B cell (primary cell): ENCODE measurements around the gene PHACTR1. TPM values are rescaled to one million over a fixed set of nuclear protein-coding genes. Genes with fewer than 3 reads are reported as not detected.

Source experiments
- ATAC-seq: fragments of 200-7000 bp; cut with Tn5 transposase; one replicate; pipeline ENCODE4 v1.10.0; 2021; ENCODE audit warnings: low read depth, mild to moderate bottlenecking, moderate number of reproducible peaks, moderate library complexity
- CTCF ChIA-PET: fragments of 350-600 bp; sonication (Branson Sonifier 250); formaldehyde crosslinking; loops from one replicate; lab custom pipeline; 2021; ENCODE audit warnings: antibody characterized with exemption, inconsistent platforms; lab: Charles Lee
- POLR2A ChIA-PET: fragments of 350-600 bp; sonication (Branson Sonifier 250); formaldehyde crosslinking; loops from one replicate; lab custom pipeline; 2021; ENCODE audit warnings: antibody characterized with exemption; lab: Charles Lee
- DNase-seq: peaks from one replicate; pipeline ENCODE4 v3.0.0; 2013
- H2AFZ ChIP-seq: 2 replicates; pipeline ENCODE4 v1.6.1; 2012; ENCODE audit warnings: mild to moderate bottlenecking, low read depth, low read length; ENCODE audit not compliant: insufficient read depth, poor library complexity, severe bottlenecking
- H3K27ac ChIP-seq, 2 donors: 1 replicate in 1 of 2; 2 replicates in 1 of 2; pipeline ENCODE4 v1.5.1; 2012 to 2013; ENCODE audit warnings: low read length in 2 of 2, mild to moderate bottlenecking in 2 of 2, moderate library complexity in 1 of 2
- H3K27me3 ChIP-seq, 4 experiments: fragments of 200-600 bp in 1 of 4; sonication (generic) in 1 of 4; replicated peaks in 1 of 4; 1 replicate in 2 of 4; 2 replicates in 2 of 4; pipeline versions ENCODE4 v1.6.1 to v1.7.0; 2013 to 2016; ENCODE audit warnings: low read length in 3 of 4, mild to moderate bottlenecking in 2 of 4, mixed read lengths in 1 of 4, moderate library complexity in 1 of 4; ENCODE audit not compliant: insufficient read depth in 4 of 4, control insufficient read depth in 3 of 4; ENCODE audit errors: control extremely low read depth in 1 of 4
- H3K36me3 ChIP-seq, 2 experiments: replicated peaks in 1 of 2; 1 replicate in 1 of 2; 2 replicates in 1 of 2; pipeline versions ENCODE4 v1.6.1 to v1.7.1; 2013; ENCODE audit warnings: low read length in 1 of 2; ENCODE audit not compliant: insufficient read depth in 2 of 2, control insufficient read depth in 1 of 2; ENCODE audit errors: control extremely low read depth in 1 of 2, extremely low read depth in 1 of 2
- H3K4me1 ChIP-seq, 2 donors: fragments of 200-600 bp in 1 of 2; sonication (generic) in 1 of 2; 1 replicate in 1 of 2; 2 replicates in 1 of 2; pipeline versions ENCODE4 v1.5.1 to v1.6.1; 2013 to 2017; ENCODE audit warnings: low read length in 2 of 2; ENCODE audit not compliant: control insufficient read depth in 2 of 2, insufficient read depth in 2 of 2
- H3K4me2 ChIP-seq: replicated peaks from 2 replicates; pipeline ENCODE3; 2012; ENCODE audit warnings: mild to moderate bottlenecking, low read depth, low read length; ENCODE audit not compliant: poor library complexity, severe bottlenecking
- H3K4me3 ChIP-seq, 5 experiments: fragments of 200-600 bp in 1 of 5; sonication (generic) in 1 of 5; 1 replicate in 3 of 5; 2 replicates in 2 of 5; pipeline versions ENCODE4 v1.5.1 to v1.7.0; 2011 to 2016; ENCODE audit warnings: low read length in 4 of 5, mild to moderate bottlenecking in 4 of 5, low read depth in 2 of 5, control low read depth in 1 of 5, moderate library complexity in 1 of 5; ENCODE audit not compliant: insufficient read depth in 1 of 5; ENCODE audit errors: control extremely low read depth in 1 of 5, extremely low read depth in 1 of 5
- H3K79me2 ChIP-seq: fragments of 200-600 bp; sonication (generic); one replicate; pipeline ENCODE4 v1.6.0; 2016; ENCODE audit warnings: low read length; ENCODE audit not compliant: control insufficient read depth, insufficient read depth
- H3K9ac ChIP-seq: fragments of 200-600 bp; sonication (generic); 2 replicates; pipeline ENCODE4 v1.6.1; 2017; ENCODE audit warnings: mild to moderate bottlenecking, low read length, moderate library complexity
- H3K9me3 ChIP-seq, 3 donors: one replicate each; pipeline versions ENCODE4 v1.6.1 to v1.7.1; 2013; ENCODE audit warnings: low read length in 2 of 3; ENCODE audit not compliant: control insufficient read depth in 2 of 3, insufficient read depth in 1 of 3; ENCODE audit errors: control extremely low read depth in 1 of 3
- H4K20me1 ChIP-seq: 2 replicates; pipeline ENCODE4 v1.6.0; 2012; ENCODE audit warnings: mild to moderate bottlenecking, low read length; ENCODE audit not compliant: insufficient read depth, control insufficient read depth, poor library complexity, severe bottlenecking
- H3K27ac Mint-ChIP-seq: one replicate; pipeline ENCODE4 v1.8.0; 2021; ENCODE audit warnings: mixed read lengths
- H3K27me3 Mint-ChIP-seq: one replicate; pipeline ENCODE4 v1.8.0; 2021; ENCODE audit warnings: mixed read lengths
- H3K4me1 Mint-ChIP-seq: one replicate; pipeline ENCODE4 v1.8.0; 2021; ENCODE audit warnings: mixed read lengths
- H3K4me3 Mint-ChIP-seq: one replicate; pipeline ENCODE4 v1.8.0; 2021; ENCODE audit warnings: mixed read lengths
- H3K9me3 Mint-ChIP-seq: one replicate; pipeline ENCODE4 v1.8.0; 2022; ENCODE audit warnings: mixed read lengths; ENCODE audit not compliant: insufficient read depth
- CTCF ChIP-seq: fragments of 200-600 bp; IDR thresholded peaks from one replicate; pipeline ENCODE4 v1.8.0; 2022; ENCODE audit warnings: antibody characterized with exemption, mild to moderate bottlenecking
- EZH2 ChIP-seq: IDR thresholded peaks from 2 replicates; pipeline ENCODE4 v1.6.1; 2012; ENCODE audit warnings: borderline replicate concordance, low read depth, mild to moderate bottlenecking, moderate library complexity, low read length; ENCODE audit not compliant: insufficient read depth, poor library complexity, severe bottlenecking
- WGBS: methylation state at CpG from one replicate; pipeline ENCODE4 v1.1.5; 2013; ENCODE audit warnings: missing lambda C conversion rate; ENCODE audit not compliant: insufficient coverage; 5-methylcytosine and 5-hydroxymethylcytosine counted together
- intact Hi-C: fragments of 100-400 bp; cut with micrococcal nuclease; formaldehyde crosslinking; loops from one replicate; pipeline ENCODE4 v1.10.0; 2022
- polyA plus RNA-seq: library from polyadenylated mRNA; depleted of rRNA; stranded (reverse); fragments of >200 nt; gene quantifications from 2 replicates; pipeline ENCODE4 v1.2.3, GENCODE V29; 2012
- total RNA-seq, 2 donors: library from RNA; stranded (reverse); fragments of 120-200 nt in 1 of 2; gene quantifications; 1 replicate in 1 of 2; 2 replicates in 1 of 2; pipeline versions ENCODE4 v1.2.3 to v1.2.4, GENCODE V29; 2013 to 2022

Gene PHACTR1
- total and polyA plus RNA-seq, 2 donors (not counting 1 experiment from before 2014, with no cell fraction given), result 30.2 to 129 TPM

- ATAC-seq, result no peak
These were observed 53.1 kb downstream of the PHACTR1 start for GRCh38 chr6:12769556-12770256.

More at GRCh38 chr6:12769556-12770256, 53.1 kb downstream of the PHACTR1 start:
- no peak for TF ChIP-seq CTCF
- TF ChIP-seq EZH2, result no peak
- H3K9ac ChIP-seq, result no peak overlapping the region
- WGBS, result 79% methylated on average over 7 of the region's 9 CpGs
- no peak overlapping the region for H3K27ac Mint-ChIP-seq
- no peaks in the 10 kb centered on the region for H4K20me1 ChIP-seq
- H3K9me3 Mint-ChIP-seq, result no peaks in the 10 kb centered on the region
- H3K27me3 ChIP-seq, result no peaks in the 10 kb centered on the region
- ChIA-PET POLR2A (no interaction called here), CTCF (no interaction called here)
- no peaks in the 10 kb centered on the region for H3K9me3 ChIP-seq
- H2AFZ ChIP-seq, result no peak overlapping the region
- peaks cover 41% of the 10 kb centered on the region for H3K27me3 Mint-ChIP-seq
- intact Hi-C loops, result no loop called here
- no peak for DNase-seq
- no peaks in the 10 kb centered on the region for H3K4me1 Mint-ChIP-seq
- no peak overlapping the region for H3K27ac ChIP-seq
- H3K4me3 ChIP-seq, result no peak overlapping the region
- H3K4me3 Mint-ChIP-seq, result no peak overlapping the region
- H3K4me2 ChIP-seq, result no peak overlapping the region
- no peaks in the 10 kb centered on the region for H3K79me2 ChIP-seq
- H3K4me1 ChIP-seq, result no peaks in the 10 kb centered on the region
- H3K36me3 ChIP-seq, result no peaks in the 10 kb centered on the region
